Stimulated activated CD8-positive, alpha-beta memory T cell treated with anti-CD3 and anti-CD28 coated beads, Interleukin-15, amount 100 ng/mL, for 4 hours (primary cell): ENCODE data around the gene GABBR2.
"Not testable (repeated sequence)": the region's sequence is repeated elsewhere in the genome, so short reads cannot be mapped to it uniquely, and the experiment has no call there.

ENCODE experiments used
- DNase-seq, 2 donors: peaks; one replicate each; pipeline ENCODE4 v3.0.0-alpha.2; 2020; ENCODE audit warnings: low read depth in 2 of 2

The GABBR2 gene

DNA sequence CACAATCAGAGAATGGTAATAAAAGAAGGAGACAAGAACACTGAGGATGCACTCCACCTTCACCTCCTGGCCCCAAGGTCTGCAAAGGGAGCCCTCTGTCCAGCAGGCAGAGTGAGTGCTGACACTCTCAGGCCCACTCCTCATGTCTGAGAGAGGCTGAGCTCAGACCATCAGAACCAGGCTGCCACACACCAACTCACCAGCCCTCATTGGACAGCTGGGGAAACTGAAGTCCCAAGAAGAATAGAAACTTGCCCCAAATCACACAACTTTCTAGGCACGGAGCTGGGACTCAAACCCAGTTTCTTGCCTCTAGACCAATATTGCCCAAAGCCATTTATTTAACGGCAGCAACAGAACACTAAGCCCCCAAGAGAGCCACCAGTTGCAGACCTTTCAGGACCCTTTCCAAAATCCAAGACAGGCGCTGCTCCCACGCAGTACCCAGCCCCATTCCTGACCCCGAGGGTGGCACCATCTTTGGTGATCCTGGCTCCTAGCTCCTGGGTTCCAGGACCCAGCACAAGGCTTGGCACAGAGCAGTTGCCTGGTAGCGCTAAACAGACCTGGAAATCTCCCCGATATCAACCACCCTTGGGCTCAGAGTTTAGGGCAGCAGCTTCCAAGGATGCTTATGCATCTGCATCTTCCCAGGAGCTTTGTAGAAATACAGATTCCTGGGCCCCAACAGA is 192.4 kb downstream of the GABBR2 start:
- no peak for DNase-seq

DNA sequence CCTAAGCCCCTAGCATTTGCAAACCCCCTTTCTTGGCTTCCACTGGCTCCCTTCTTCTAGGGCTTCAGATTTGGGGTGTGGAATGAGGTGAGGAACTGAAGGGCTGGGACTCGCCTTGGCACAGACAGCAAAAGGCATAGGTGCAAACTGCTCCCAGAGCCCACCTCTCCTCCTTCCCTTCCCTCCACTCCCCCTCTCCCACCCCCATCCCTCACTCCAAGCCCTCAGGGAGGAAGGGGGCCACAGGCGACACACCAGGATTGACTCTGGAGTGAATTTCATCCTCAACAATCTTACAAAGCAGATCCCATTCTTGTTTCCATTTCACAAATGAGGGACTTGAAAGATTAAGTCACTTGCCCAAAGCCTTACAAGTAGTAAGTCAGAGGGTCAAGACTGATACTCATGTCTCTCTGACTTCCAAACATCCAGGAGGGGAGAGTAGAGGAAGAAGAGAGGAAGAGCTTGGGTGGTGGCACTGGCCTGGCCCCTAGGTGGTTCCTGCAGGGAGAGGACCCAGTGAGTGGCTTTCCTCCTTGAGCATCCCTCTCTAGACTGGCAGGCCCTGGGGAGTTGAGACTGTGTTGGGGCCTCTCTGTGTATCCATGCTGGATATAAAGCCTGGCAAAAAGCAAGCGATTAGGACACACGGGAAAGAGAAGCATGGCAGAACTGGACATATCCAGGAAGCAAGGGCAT is 193.1 kb downstream of the GABBR2 start:
- no peak for DNase-seq

GRCh38 chr9:98514841-98515240 is 193.9 kb downstream of the GABBR2 start:
- DNase-seq = no peak

GRCh38 chr9:98508217-98508919 is 200.4 kb downstream of the GABBR2 start:
- DNase-seq = not testable (repeated sequence)

DNA sequence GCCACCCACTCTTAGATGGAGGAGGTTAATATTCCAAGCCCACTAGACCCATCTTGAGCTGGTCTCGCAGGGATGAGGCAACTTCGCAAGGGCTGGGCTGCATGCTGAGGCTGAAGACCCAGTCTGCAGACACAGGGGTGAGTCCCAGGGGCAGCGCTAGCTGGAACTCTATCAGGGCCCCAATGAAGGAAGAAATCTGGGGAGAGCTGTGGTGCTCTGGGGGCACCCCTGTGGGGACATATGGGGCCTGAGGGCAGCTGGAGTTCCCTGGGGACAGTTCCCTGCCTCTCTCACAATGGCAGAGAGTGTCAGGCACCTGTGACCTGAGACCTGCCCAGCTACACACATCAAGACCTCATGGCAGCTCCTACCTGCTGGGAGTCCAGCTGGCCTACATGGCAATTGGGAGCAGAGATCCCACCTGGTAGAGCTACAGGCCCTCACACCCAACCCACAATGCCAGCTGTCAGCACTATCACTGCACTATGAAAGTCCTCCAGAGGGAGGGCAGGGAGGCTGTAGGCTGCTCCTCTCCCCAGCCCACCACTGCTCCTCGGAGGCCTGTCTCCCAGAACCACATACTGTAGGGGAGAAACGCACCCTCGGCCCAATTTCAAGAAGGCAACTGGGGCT is 202.2 kb downstream of the GABBR2 start:
- no peak for DNase-seq

GRCh38 chr9:98504298-98505282 is 204.1 kb downstream of the GABBR2 start:
- DNase-seq = no peak

DNA sequence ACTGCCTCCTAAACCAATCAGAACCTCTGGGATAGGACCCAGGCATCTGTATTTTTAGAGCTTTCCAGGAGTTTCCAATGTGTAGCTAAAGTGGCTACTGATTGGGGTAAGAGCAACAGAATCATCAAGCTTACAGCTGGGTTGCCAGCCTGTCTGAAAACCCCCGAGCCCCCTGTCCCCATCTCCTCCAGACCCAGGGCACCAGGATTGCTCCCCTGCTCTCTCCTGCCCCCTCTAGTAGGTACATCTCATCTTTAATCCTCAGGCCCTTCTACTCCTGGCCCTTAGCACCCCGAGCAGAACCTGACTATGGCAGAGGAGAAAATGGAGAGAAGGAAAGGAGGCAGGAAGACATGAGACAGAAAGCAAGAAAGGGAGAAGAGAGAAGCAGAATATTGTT is 204.9 kb downstream of the GABBR2 start:
- DNase-seq = no peak

- no peak for DNase-seq
These were observed 205.8 kb downstream of the GABBR2 start for GRCh38 chr9:98502976-98503325.

DNA sequence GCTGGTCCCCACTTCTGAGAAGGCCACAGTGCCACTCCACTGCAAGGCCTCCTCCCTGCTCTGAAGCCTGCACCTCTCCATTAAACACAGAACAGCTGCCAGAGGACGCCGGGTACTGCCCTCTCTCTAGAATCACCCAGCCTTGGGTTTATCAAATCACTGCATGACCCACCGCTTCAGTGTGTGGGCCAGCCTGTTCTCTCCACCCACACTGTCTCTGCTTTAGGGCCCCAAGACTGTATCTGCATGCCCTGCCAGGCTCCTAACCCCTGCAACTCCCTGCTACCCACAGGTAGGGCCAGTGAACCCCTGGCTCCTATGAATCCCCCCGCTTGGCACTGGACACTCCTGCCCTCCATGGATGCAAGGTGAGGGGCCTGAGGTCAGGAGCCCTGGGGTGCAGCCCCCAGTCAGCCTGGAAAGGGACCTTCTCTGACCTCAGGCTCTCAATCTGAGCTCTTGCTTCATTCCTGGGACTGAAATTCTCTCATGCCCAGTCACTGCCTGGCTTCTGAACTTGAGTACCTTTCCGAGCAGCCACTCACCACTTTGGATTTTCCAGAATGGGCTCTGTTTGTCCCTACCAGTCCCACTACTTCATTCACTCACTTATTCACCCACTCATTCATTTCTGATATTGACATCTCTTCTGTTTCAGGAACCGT is 206.3 kb downstream of the GABBR2 start:
- DNase-seq = no peak

- DNase-seq = no peak
These were observed 206.9 kb downstream of the GABBR2 start for GRCh38 chr9:98501819-98502218.

- not testable (repeated sequence) for DNase-seq
These were observed 207.5 kb downstream of the GABBR2 start for GRCh38 chr9:98501259-98501658.

GRCh38 chr9:98500337-98500919 is 208.3 kb downstream of the GABBR2 start:
- no peak for DNase-seq

DNA sequence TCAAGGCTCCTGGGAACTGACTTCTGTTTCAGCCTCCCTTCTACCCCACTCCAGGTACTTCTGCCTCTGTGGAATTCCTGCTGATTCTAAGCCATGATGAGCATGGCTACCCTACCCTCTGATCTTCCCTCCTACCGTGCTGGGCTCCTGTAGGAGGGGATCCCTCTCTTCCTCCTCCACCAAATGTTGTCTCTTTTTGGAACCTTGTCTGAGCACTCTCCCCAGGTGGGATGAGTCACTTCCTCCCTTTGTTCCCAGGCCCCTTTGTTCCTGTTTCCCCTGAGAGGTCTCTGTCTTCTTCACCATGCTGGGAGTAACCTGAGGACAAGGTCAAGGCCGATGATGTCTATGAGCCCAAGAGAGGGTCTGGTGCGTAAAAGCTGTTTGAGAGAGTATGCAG is 213.2 kb downstream of the GABBR2 start:
- no peak for DNase-seq

DNA sequence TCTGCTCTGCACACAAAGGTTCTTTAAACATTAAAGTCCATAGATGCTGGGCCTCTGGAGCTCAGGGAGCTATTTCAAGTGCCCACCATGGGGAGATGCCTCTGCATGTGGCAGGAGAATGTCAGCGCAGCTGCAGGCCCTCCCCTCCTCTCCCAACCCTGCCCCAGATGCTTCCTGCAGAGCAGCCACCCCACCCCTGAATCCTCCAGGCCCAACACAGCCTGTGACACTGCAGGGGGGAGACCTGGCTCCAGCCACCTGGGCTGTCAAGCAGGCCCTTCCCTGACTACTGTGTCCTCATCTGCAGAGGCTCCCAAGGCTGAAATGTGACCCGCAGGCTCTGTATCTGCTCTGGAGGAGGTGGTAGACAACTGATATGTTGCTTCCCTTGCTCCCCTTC is 213.9 kb downstream of the GABBR2 start:
- DNase-seq = no peak

GRCh38 chr9:98491828-98492227 is 216.9 kb downstream of the GABBR2 start:
- DNase-seq = no peak

DNA sequence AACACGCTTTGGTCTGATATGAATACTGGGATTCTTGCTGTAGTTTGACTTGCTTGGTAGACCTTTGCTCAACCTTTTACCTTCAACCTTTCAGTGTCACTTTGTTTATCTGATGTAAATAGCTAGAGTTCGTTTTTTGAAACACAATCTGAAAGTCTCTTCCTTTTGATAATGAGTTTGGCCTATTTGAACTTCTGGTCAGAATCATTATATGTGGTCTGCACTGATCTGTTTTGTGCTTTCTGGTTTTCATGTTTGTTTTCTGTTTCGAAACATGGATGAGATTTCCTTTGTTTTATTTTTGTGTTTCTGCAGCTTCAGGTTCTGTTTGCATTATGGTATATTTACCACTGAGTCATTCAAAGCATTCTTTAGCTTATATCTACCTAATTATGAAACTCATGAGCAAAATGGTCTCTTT is 217.5 kb downstream of the GABBR2 start:
- DNase-seq = no peak

DNA sequence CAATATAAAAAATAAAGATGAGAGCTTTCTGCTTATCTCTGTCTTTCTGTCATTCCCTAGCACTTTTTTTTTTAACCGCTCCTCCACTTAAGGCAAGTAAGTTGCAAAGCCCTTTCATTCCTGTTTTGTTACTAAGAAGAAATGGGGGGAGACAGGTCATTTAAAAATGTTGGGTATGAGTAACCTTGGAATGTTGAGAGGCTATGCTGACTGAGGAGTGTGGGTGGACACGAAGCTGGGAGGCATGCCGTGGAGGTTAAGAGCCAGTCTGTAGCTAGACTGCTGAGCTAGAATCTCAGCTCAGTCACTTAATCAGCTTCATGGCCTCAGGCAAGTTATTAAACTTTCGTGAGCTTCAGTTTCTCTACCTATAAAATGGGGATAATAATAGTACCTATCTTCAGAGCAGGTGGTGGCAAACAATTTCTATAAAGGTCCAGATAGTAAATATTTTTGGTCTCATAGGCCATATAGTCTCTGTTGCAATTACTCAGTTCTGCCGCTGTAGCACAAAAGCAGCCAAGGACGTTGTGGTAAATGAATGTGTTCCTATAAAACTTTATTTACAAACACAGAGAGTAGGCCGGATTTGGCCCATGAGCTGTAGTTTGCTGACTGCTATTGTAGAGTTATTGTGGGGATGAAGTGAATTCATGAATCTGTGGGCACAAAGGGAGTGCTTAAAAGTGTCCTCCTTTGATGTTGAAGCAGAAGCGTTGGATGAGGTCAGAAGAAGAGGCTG is 220.0 kb downstream of the GABBR2 start:
- no peak for DNase-seq

- DNase-seq = no peak
These were observed 223.0 kb downstream of the GABBR2 start for GRCh38 chr9:98485706-98486105.

DNA sequence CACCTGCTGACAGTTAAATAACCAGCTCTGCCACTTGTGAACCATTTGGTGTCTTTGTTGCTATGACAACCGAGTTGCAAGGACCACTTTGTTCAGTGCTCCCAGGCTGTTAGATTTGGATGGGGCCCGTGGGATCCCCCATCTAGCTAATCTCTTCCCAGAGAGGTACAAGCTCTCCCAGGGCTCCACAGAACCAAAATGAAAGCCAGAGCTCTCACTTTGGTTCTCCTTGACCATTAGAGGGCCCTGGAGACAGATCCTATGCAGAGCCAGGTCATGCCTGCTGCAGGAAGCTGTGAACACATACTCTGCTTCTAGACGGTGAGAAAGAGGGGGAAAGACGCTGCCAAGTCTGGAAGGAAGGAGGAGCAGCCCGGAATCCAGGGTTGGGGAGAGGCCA is 224.6 kb downstream of the GABBR2 start:
- no peak for DNase-seq

DNA sequence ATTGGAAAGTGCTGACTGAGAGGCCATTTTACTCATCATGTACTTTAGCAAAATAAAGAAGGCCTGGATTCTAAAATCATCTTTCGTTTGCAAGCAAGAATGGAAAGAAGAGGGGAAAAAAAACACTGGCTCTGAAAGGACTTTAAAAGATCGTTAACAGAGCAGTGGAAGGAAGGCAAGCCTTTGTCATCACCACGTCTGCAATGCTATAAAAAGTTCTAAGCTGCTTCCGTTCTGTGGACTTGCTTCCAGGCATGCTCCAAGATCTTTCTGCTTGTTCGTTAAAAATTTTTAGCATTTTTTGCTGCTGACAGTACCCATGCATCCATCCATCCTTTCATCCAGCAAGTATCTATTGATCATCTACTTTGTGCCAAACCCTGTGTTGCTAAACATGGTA is 226.5 kb downstream of the GABBR2 start:
- DNase-seq = no peak
